Hepatocyte (in vitro differentiated cells): ENCODE measurements around the gene OBSCN.

Source experiments
- EZH2 ChIP-seq: fragments of 200-600 bp; sonication (generic); IDR thresholded peaks from 2 replicates; pipeline ENCODE4 v1.6.1; 2016; ENCODE audit warnings: antibody characterized with exemption, mild to moderate bottlenecking, borderline replicate concordance
- EZH2phosphoT487 ChIP-seq: fragments of 200-600 bp; sonication (generic); IDR thresholded peaks from one replicate; pipeline ENCODE4 v1.6.1; 2018; ENCODE audit warnings: antibody characterized with exemption, mild to moderate bottlenecking, low read depth, moderate library complexity; ENCODE audit not compliant: unreplicated experiment, severe bottlenecking
- TF ChIP-seq, protein P1 (sequence below): fragments of 200-600 bp; sonication (generic); IDR thresholded peaks from 2 replicates; pipeline ENCODE4 v1.5.1; 2016; ENCODE audit warnings: antibody characterized with exemption, mild to moderate bottlenecking; ENCODE audit not compliant: poor library complexity

GRCh38 chr1:228261706-228262105 lies 53.9 kb downstream of the OBSCN start:
- TF ChIP-seq, protein P1, sequence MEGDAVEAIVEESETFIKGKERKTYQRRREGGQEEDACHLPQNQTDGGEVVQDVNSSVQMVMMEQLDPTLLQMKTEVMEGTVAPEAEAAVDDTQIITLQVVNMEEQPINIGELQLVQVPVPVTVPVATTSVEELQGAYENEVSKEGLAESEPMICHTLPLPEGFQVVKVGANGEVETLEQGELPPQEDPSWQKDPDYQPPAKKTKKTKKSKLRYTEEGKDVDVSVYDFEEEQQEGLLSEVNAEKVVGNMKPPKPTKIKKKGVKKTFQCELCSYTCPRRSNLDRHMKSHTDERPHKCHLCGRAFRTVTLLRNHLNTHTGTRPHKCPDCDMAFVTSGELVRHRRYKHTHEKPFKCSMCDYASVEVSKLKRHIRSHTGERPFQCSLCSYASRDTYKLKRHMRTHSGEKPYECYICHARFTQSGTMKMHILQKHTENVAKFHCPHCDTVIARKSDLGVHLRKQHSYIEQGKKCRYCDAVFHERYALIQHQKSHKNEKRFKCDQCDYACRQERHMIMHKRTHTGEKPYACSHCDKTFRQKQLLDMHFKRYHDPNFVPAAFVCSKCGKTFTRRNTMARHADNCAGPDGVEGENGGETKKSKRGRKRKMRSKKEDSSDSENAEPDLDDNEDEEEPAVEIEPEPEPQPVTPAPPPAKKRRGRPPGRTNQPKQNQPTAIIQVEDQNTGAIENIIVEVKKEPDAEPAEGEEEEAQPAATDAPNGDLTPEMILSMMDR = no peak
- TF ChIP-seq EZH2 (no peak), EZH2phosphoT487 (no peak)
